Esophagus muscularis mucosa (tissue), 4 donors: ENCODE results near the gene NLK.

Source experiments
- EP300 ChIP-seq: sonication (generic); formaldehyde crosslinking; IDR thresholded peaks from one replicate; pipeline ENCODE4 v1.6.1; 2017; ENCODE audit warnings: antibody characterized with exemption
- POLR2A ChIP-seq: fragments of 450-650 bp; IDR thresholded peaks from one replicate; pipeline ENCODE4 v1.6.1; 2017; ENCODE audit warnings: antibody characterized with exemption, moderate library complexity, mild to moderate bottlenecking, low read depth
- POLR2AphosphoS5 ChIP-seq, 2 donors: sonication (generic); formaldehyde crosslinking; IDR thresholded peaks; one replicate each; pipeline ENCODE4 v1.6.1; 2017; ENCODE audit warnings: antibody characterized with exemption in 2 of 2
- TF ChIP-seq, protein P1 (sequence below), 3 experiments: fragments of 200-600 bp in 2 of 3; fragments of 450-650 bp in 1 of 3; sonication (generic) in 2 of 3; IDR thresholded peaks; one replicate each; pipeline ENCODE4 v1.5.1; 2017 to 2019; ENCODE audit warnings: antibody characterized with exemption in 3 of 3, mild to moderate bottlenecking in 2 of 3, moderate library complexity in 1 of 3

DNA sequence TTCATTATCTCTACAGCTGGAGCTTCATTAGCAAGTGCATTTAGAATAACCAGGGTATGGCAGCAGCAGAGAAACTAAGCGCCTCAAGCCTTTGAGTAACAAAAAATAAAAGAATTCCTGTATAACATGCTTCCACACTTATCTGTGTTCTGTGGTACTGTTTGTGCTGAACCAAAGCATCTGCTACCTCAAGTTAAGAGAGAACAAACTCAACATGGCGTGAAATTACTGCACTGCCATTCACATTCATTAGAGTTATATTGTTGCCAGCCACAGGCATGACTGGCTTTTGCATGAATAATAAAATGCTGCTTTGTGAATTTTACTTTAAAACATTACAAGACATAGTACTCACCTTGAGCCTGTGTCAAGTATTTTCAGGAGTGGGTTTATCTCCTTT lies 76.6 kb downstream of the NLK start:
- TF ChIP-seq, protein P1, sequence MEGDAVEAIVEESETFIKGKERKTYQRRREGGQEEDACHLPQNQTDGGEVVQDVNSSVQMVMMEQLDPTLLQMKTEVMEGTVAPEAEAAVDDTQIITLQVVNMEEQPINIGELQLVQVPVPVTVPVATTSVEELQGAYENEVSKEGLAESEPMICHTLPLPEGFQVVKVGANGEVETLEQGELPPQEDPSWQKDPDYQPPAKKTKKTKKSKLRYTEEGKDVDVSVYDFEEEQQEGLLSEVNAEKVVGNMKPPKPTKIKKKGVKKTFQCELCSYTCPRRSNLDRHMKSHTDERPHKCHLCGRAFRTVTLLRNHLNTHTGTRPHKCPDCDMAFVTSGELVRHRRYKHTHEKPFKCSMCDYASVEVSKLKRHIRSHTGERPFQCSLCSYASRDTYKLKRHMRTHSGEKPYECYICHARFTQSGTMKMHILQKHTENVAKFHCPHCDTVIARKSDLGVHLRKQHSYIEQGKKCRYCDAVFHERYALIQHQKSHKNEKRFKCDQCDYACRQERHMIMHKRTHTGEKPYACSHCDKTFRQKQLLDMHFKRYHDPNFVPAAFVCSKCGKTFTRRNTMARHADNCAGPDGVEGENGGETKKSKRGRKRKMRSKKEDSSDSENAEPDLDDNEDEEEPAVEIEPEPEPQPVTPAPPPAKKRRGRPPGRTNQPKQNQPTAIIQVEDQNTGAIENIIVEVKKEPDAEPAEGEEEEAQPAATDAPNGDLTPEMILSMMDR (IDR thresholded peaks at IDR 0.05) = no peak
- TF ChIP-seq POLR2A = no peak
- no peak for TF ChIP-seq EP300
- no peak for TF ChIP-seq POLR2AphosphoS5 (IDR thresholded peaks at IDR 0.05)
